MG63 (cell line): Measurements from ENCODE around the gene GGA2. TPM values are rescaled to one million over a fixed set of nuclear protein-coding genes. Genes with fewer than 3 reads are reported as not detected.
"Not testable (repeated sequence)": the region's sequence is repeated elsewhere in the genome, so short reads cannot be mapped to it uniquely, and the experiment has no call there.

Experiments used
- DNase-seq: peaks from one replicate; pipeline ENCODE4 v3.0.0-alpha.2; 2020
- H3K27me3 ChIP-seq: fragments of 250-450 bp; sonication (Bioruptor Pico); 2 replicates; pipeline ENCODE4 v1.5.1; 2020; ENCODE audit warnings: mild to moderate bottlenecking, moderate library complexity
- H3K36me3 ChIP-seq: fragments of 250-450 bp; sonication (Bioruptor Pico); 2 replicates; pipeline ENCODE4 v1.5.1; 2020; ENCODE audit warnings: mild to moderate bottlenecking, moderate library complexity
- H3K4me3 ChIP-seq: fragments of 250-450 bp; sonication (Bioruptor Pico); 2 replicates; pipeline ENCODE4 v1.5.1; 2020; ENCODE audit warnings: mild to moderate bottlenecking, moderate library complexity
- H3K9me3 ChIP-seq: fragments of 250-450 bp; sonication (Bioruptor Pico); 2 replicates; pipeline ENCODE4 v1.5.1; 2020; ENCODE audit warnings: mild to moderate bottlenecking, moderate library complexity
- total RNA-seq: library from RNA; depleted of rRNA; stranded (reverse); fragments of >200 nt; shearing (Covaris generic); gene quantifications from 2 replicates; pipeline ENCODE4 v1.2.3, GENCODE V29; 2014; ENCODE audit warnings: low replicate concordance

Gene GGA2
- total RNA-seq, 1 experiment from 2014 or later = 44.2 TPM

- no peaks in the 10 kb centered on the region for H3K27me3 ChIP-seq
- no peak overlapping the region for H3K4me3 ChIP-seq
- H3K36me3 ChIP-seq = peaks cover 43% of the 10 kb centered on the region
- no peak for DNase-seq
- H3K9me3 ChIP-seq = no peaks in the 10 kb centered on the region
Observed at GRCh38 chr16:23495671-23496070, 14.6 kb downstream of the GGA2 start.

- Histone ChIP-seq H3K27me3 (no peaks in the 10 kb centered on the region), H3K9me3 (no peaks in the 10 kb centered on the region), H3K4me3 (no peak overlapping the region), H3K36me3 (peaks cover 56% of the 10 kb centered on the region)
- DNase-seq = no peak
Observed at GRCh38 chr16:23494188-23494587, 16.1 kb downstream of the GGA2 start.

- Histone ChIP-seq H3K27me3 (no peaks in the 10 kb centered on the region), H3K36me3 (peaks cover 71% of the 10 kb centered on the region)
- no peak for DNase-seq
Observed at GRCh38 chr16:23491490-23492391, 18.6 kb downstream of the GGA2 start.

GRCh38 chr16:23486480-23486879 is 23.8 kb downstream of the GGA2 start:
- Histone ChIP-seq H3K4me3 (no peak overlapping the region), H3K27me3 (no peaks in the 10 kb centered on the region), H3K36me3 (peaks cover 73% of the 10 kb centered on the region), H3K9me3 (no peaks in the 10 kb centered on the region)
- DNase-seq = no peak

More at GRCh38 chr16:23491490-23492391, 18.6 kb downstream of the GGA2 start:
- Histone ChIP-seq H3K9me3 (no peaks in the 10 kb centered on the region), H3K4me3 (no peak overlapping the region)

GRCh38 chr16:23485841-23486240 is 24.5 kb downstream of the GGA2 start:
- DNase-seq = no peak
- H3K36me3 ChIP-seq = peaks cover 74% of the 10 kb centered on the region
- no peaks in the 10 kb centered on the region for H3K9me3 ChIP-seq
- H3K27me3 ChIP-seq = no peaks in the 10 kb centered on the region
- no peak overlapping the region for H3K4me3 ChIP-seq

GRCh38 chr16:23485257-23485614 is 25.1 kb downstream of the GGA2 start:
- DNase-seq = no peak
- Histone ChIP-seq H3K9me3 (no peaks in the 10 kb centered on the region), H3K4me3 (no peak overlapping the region), H3K36me3 (peaks cover 74% of the 10 kb centered on the region), H3K27me3 (no peaks in the 10 kb centered on the region)

GRCh38 chr16:23484510-23485256 is 25.6 kb downstream of the GGA2 start:
- no peaks in the 10 kb centered on the region for H3K9me3 ChIP-seq
- DNase-seq = no peak
- no peaks in the 10 kb centered on the region for H3K27me3 ChIP-seq
- H3K4me3 ChIP-seq = no peak overlapping the region
- H3K36me3 ChIP-seq = peaks cover 75% of the 10 kb centered on the region

GRCh38 chr16:23483492-23483891 is 26.8 kb downstream of the GGA2 start:
- H3K36me3 ChIP-seq = peaks cover 73% of the 10 kb centered on the region
- H3K27me3 ChIP-seq, DNase-seq, H3K9me3 ChIP-seq, H3K4me3 ChIP-seq: not testable (repeated sequence)

GRCh38 chr16:23482778-23483177 is 27.5 kb downstream of the GGA2 start:
- Histone ChIP-seq H3K36me3 (peaks cover 68% of the 10 kb centered on the region), H3K4me3 (no peak overlapping the region), H3K9me3 (no peaks in the 10 kb centered on the region), H3K27me3 (no peaks in the 10 kb centered on the region)
- DNase-seq = no peak

GRCh38 chr16:23480257-23480656 is 30.0 kb downstream of the GGA2 start:
- Histone ChIP-seq H3K36me3 (peaks cover 72% of the 10 kb centered on the region), H3K27me3 (no peaks in the 10 kb centered on the region)
- no peak for DNase-seq

GRCh38 chr16:23479138-23479537 is 31.2 kb downstream of the GGA2 start:
- H3K9me3 ChIP-seq = no peaks in the 10 kb centered on the region
- peaks cover 73% of the 10 kb centered on the region for H3K36me3 ChIP-seq

More at GRCh38 chr16:23480257-23480656, 30.0 kb downstream of the GGA2 start:
- no peaks in the 10 kb centered on the region for H3K9me3 ChIP-seq
- no peak overlapping the region for H3K4me3 ChIP-seq

GRCh38 chr16:23478566-23478965 is 31.7 kb downstream of the GGA2 start:
- Histone ChIP-seq H3K27me3 (no peaks in the 10 kb centered on the region), H3K36me3 (peaks cover 75% of the 10 kb centered on the region), H3K4me3 (no peak overlapping the region), H3K9me3 (no peaks in the 10 kb centered on the region)
- no peak for DNase-seq

More at GRCh38 chr16:23479138-23479537, 31.2 kb downstream of the GGA2 start:
- Histone ChIP-seq H3K4me3 (no peak overlapping the region), H3K27me3 (no peaks in the 10 kb centered on the region)
- no peak for DNase-seq

- DNase-seq = no peak
- Histone ChIP-seq H3K4me3 (no peak overlapping the region), H3K9me3 (no peaks in the 10 kb centered on the region), H3K27me3 (no peaks in the 10 kb centered on the region), H3K36me3 (peaks cover 64% of the 10 kb centered on the region)
Observed at GRCh38 chr16:23476289-23476688, 34.0 kb downstream of the GGA2 start.

GRCh38 chr16:23469814-23470213 is 40.5 kb downstream of the GGA2 start:
- H3K9me3 ChIP-seq = no peaks in the 10 kb centered on the region
- peaks cover 70% of the 10 kb centered on the region for H3K36me3 ChIP-seq
- no peaks in the 10 kb centered on the region for H3K27me3 ChIP-seq
- H3K4me3 ChIP-seq = no peak overlapping the region
- peak; percentile 46 for DNase-seq

- Histone ChIP-seq H3K27me3 (no peaks in the 10 kb centered on the region), H3K4me3 (no peak overlapping the region), H3K36me3 (peaks cover 65% of the 10 kb centered on the region), H3K9me3 (no peaks in the 10 kb centered on the region)
- DNase-seq = peak; percentile 92
Observed at GRCh38 chr16:23466162-23466885, 44.0 kb downstream of the GGA2 start.

GRCh38 chr16:23465179-23465578 is 45.1 kb downstream of the GGA2 start:
- no peaks in the 10 kb centered on the region for H3K9me3 ChIP-seq
- H3K4me3 ChIP-seq = no peak overlapping the region
- no peaks in the 10 kb centered on the region for H3K27me3 ChIP-seq
- H3K36me3 ChIP-seq = peaks cover 58% of the 10 kb centered on the region
- no peak for DNase-seq

GRCh38 chr16:23464196-23464595 is 46.1 kb downstream of the GGA2 start:
- Histone ChIP-seq H3K4me3 (no peak overlapping the region), H3K36me3 (peaks cover 48% of the 10 kb centered on the region), H3K9me3 (no peaks in the 10 kb centered on the region), H3K27me3 (no peaks in the 10 kb centered on the region)
- DNase-seq = no peak
